MCF 10A (cell line): Measurements from ENCODE around the gene OSBPL3. TPM values are rescaled to one million over a fixed set of nuclear protein-coding genes. Genes with fewer than 3 reads are reported as not detected.

Experiments
- BruUV-seq: library from RNA; stranded (reverse); fragments of 400-500 nt; replicated peaks from 2 replicates; lab custom pipeline; 2021; lab: Mats Ljungman, UMichigan
- CTCF ChIA-PET: fragments of 300-600 bp; sonication (Branson Sonifier 250); formaldehyde crosslinking; extraction: SDS; loops from one replicate; lab custom pipeline; 2021; ENCODE audit warnings: antibody characterized with exemption, inconsistent platforms; lab: Yijun Ruan, JAX
- POLR2A ChIA-PET: fragments of 300-600, 350-650 bp; sonication (Branson Sonifier 250); formaldehyde crosslinking; extraction: SDS; loops from one replicate; lab custom pipeline; 2020; ENCODE audit warnings: antibody characterized with exemption, inconsistent platforms; lab: Yijun Ruan, JAX
- DNase-seq: peaks from one replicate; pipeline ENCODE4 v3.0.0-alpha.2; 2018; ENCODE audit not compliant: unreplicated experiment
- H3K27ac Mint-ChIP-seq: one replicate; pipeline ENCODE4 v1.8.0; 2022; ENCODE audit warnings: mild to moderate bottlenecking, low read depth, mixed read lengths; ENCODE audit not compliant: unreplicated experiment
- H3K27me3 Mint-ChIP-seq: one replicate; pipeline ENCODE4 v1.8.0; 2022; ENCODE audit warnings: mixed read lengths; ENCODE audit not compliant: insufficient read depth, unreplicated experiment
- H3K36me3 Mint-ChIP-seq: one replicate; pipeline ENCODE4 v1.8.0; 2022; ENCODE audit warnings: mild to moderate bottlenecking, moderate library complexity, mixed read lengths; ENCODE audit not compliant: insufficient read depth, unreplicated experiment
- H3K4me1 Mint-ChIP-seq: one replicate; pipeline ENCODE4 v1.8.0; 2022; ENCODE audit warnings: mixed read lengths; ENCODE audit not compliant: insufficient read depth, unreplicated experiment
- H3K4me3 Mint-ChIP-seq: one replicate; pipeline ENCODE4 v1.8.0; 2022; ENCODE audit warnings: mild to moderate bottlenecking, moderate library complexity, mixed read lengths; ENCODE audit not compliant: unreplicated experiment
- H3K9me3 Mint-ChIP-seq: one replicate; pipeline ENCODE4 v1.8.0; 2022; ENCODE audit warnings: mixed read lengths; ENCODE audit not compliant: unreplicated experiment
- intact Hi-C: fragments of 100-400 bp; cut with micrococcal nuclease; formaldehyde crosslinking; loops from 2 replicates; pipeline ENCODE4 v1.14.1; 2022
- total RNA-seq: library from RNA; stranded (reverse); gene quantifications from 2 replicates; pipeline ENCODE4 v1.2.3, GENCODE V29; 2022
- TF ChIP-seq, protein P1 (sequence below): fragments of 200-600 bp; IDR thresholded peaks from one replicate; pipeline ENCODE4 v1.8.0; 2022; ENCODE audit warnings: antibody characterized with exemption, mild to moderate bottlenecking; ENCODE audit not compliant: unreplicated experiment

OSBPL3 gene
- total RNA-seq, 1 experiment from 2014 or later: 33.8 TPM

DNA sequence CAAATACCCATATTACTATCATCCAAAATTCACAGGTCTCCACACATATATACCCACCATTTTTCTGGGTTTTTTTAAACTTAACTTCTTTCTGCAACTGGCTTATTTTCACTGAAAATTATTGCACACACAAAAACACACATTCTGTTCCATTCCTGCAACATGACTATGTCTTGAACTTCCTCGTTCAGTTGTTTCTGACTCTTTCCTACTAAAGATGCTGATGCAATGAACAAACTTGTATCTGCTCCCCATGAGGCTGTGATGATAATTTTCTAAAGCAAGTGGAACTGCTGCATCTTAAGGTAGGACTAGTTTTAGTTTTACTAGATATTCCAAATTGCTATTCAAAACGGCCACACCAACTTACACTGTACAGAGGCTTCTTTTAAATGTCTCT, 77.7 kb downstream of the OSBPL3 start:
- Mint-ChIP-seq H3K36me3 (peaks cover 7% of the 10 kb centered on the region), H3K9me3 (no peaks in the 10 kb centered on the region), H3K27me3 (no peaks in the 10 kb centered on the region), H3K27ac (no peak overlapping the region), H3K4me3 (no peak overlapping the region), H3K4me1 (peaks cover 37% of the 10 kb centered on the region)
- no TSS peak for BruUV-seq
- ChIA-PET POLR2A (interaction anchor here (0.8 to 1.0 kb wide), 2 partner anchors 13 to 71 kb away, joined by 3 to 4 read pairs; no protein-coding TSS in a partner anchor), CTCF (interaction anchor here (0.6 to 1.1 kb wide), 4 partner anchors 15 to 192 kb away, joined by 3 to 4 read pairs (median 3); no protein-coding TSS in a partner anchor)
- DNase-seq: no peak
- TF ChIP-seq, protein P1, sequence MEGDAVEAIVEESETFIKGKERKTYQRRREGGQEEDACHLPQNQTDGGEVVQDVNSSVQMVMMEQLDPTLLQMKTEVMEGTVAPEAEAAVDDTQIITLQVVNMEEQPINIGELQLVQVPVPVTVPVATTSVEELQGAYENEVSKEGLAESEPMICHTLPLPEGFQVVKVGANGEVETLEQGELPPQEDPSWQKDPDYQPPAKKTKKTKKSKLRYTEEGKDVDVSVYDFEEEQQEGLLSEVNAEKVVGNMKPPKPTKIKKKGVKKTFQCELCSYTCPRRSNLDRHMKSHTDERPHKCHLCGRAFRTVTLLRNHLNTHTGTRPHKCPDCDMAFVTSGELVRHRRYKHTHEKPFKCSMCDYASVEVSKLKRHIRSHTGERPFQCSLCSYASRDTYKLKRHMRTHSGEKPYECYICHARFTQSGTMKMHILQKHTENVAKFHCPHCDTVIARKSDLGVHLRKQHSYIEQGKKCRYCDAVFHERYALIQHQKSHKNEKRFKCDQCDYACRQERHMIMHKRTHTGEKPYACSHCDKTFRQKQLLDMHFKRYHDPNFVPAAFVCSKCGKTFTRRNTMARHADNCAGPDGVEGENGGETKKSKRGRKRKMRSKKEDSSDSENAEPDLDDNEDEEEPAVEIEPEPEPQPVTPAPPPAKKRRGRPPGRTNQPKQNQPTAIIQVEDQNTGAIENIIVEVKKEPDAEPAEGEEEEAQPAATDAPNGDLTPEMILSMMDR: no peak
- intact Hi-C loops: no loop called here

DNA sequence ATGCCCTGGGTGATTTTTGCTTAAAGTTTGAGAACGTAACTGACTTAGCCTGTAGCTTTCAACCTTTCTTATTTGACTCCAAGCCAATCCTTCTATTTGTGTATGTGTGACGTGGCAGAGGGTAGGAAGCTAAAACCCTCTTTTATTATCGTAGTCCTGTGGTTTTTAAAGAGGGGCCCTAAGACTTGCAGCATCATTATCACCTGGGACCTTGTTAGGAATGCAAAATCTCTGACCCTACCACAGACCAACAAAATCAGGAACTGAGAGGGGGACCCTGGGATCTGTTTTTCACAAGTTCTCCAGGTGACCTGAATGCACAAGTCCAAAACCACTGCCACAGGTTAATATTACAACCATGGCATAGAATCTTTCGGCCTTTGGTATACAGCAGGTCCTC, 80.1 kb downstream of the OSBPL3 start:
- CTCF ChIA-PET: interaction anchor here (0.7 to 1.4 kb wide), 3 partner anchors 14 to 82 kb away, joined by 3 to 5 read pairs (median 4); no protein-coding TSS in a partner anchor

DNA sequence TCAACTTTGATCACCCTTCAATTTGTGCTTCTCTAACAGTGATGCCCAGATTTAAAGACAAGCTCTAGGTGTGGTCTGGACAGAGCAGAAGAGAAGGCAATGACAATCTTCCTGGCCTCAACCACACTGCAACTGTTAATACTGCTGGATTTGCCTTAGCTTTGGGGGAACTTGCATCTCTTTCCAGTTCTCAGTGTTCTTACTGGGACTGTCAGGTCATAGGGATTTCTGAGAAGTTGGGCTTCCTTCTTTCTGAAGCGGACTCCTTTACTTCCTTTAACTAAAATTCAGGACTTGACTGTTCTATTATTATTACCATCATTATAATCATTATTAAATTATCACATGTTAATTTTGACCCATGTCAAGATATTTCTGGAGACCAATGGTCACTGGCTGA, 80.8 kb downstream of the OSBPL3 start:
- Mint-ChIP-seq H3K9me3 (no peaks in the 10 kb centered on the region), H3K27ac (peak overlapping the region; percentile 36), H3K4me1 (peaks cover 33% of the 10 kb centered on the region), H3K27me3 (no peaks in the 10 kb centered on the region), H3K36me3 (peaks cover 11% of the 10 kb centered on the region), H3K4me3 (no peak overlapping the region)
- BruUV-seq: no TSS peak
- no peak for DNase-seq
- ChIA-PET POLR2A (interaction anchor here (0.7 to 2.9 kb wide), 6 partner anchors 9 to 82 kb away, joined by 3 to 10 read pairs (median 4); no protein-coding TSS in a partner anchor), CTCF (interaction anchor here (1.4 to 1.7 kb wide), 2 partner anchors 79 to 80 kb away, joined by 5 to 12 read pairs; partner anchors contain the start of gene OSBPL3)
- intact Hi-C loops: no loop called here
- TF ChIP-seq, protein P1: no peak

More for the DNA sequence above, 80.1 kb downstream of the OSBPL3 start:
- BruUV-seq: no TSS peak
- H3K27ac Mint-ChIP-seq: no peak overlapping the region
- H3K36me3 Mint-ChIP-seq: peaks cover 6% of the 10 kb centered on the region
- intact Hi-C loops: no loop called here
- POLR2A ChIA-PET: interaction anchor here (1.0 to 2.9 kb wide), 2 partner anchors 79 kb away, joined by 3 to 10 read pairs; no protein-coding TSS in a partner anchor
- no peaks in the 10 kb centered on the region for H3K9me3 Mint-ChIP-seq
- no peaks in the 10 kb centered on the region for H3K27me3 Mint-ChIP-seq
- H3K4me3 Mint-ChIP-seq: no peak overlapping the region
- H3K4me1 Mint-ChIP-seq: peaks cover 33% of the 10 kb centered on the region
- DNase-seq: no peak
- TF ChIP-seq, protein P1: no peak

DNA sequence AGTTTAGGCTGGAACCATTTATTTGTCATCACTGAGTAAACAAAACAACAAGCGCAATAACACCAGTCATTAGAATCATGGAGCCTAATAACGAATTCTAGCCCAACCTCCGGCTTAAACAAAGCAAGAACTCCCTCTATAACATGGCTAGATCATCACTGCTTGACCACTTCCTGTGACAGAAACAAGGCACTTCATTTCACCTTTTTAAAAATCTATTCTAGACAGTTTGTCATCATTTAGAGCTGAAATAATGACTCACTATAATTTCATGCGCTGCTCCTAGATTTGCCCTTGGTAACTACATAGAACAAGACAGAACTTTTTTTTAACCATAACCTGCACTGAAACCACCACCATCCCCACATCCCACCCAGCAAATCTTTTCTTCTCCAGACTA, 81.3 kb downstream of the OSBPL3 start:
- POLR2A ChIA-PET: interaction anchor here (0.7 to 2.9 kb wide), 6 partner anchors 9 to 82 kb away, joined by 3 to 10 read pairs (median 4); no protein-coding TSS in a partner anchor
- H3K9me3 Mint-ChIP-seq: no peaks in the 10 kb centered on the region
- H3K4me3 Mint-ChIP-seq: no peak overlapping the region
- TF ChIP-seq, protein P1: no peak
- intact Hi-C loops: no loop called here
- H3K4me1 Mint-ChIP-seq: peaks cover 33% of the 10 kb centered on the region
- DNase-seq: no peak
- H3K36me3 Mint-ChIP-seq: peaks cover 11% of the 10 kb centered on the region
- BruUV-seq: no TSS peak
- H3K27ac Mint-ChIP-seq: peak overlapping the region; percentile 36
- H3K27me3 Mint-ChIP-seq: no peaks in the 10 kb centered on the region
- CTCF ChIA-PET: interaction anchor here (1.7 kb wide), 1 partner anchor 81 kb away, joined by 12 read pairs; the partner anchor contains the start of gene OSBPL3
